ENCODE data around the gene HCRT. TPM values are rescaled to one million over a fixed set of nuclear protein-coding genes. Genes with fewer than 3 reads are reported as not detected.
"Not testable (repeated sequence)": the region's sequence is repeated elsewhere in the genome, so short reads cannot be mapped to it uniquely, and the experiment has no call there.

Gene HCRT
- total RNA-seq, 2 donors from 2014 or later, result not detected

GRCh38 chr17:42192189-42193126 is 7.2 kb upstream of the HCRT start:
- ATAC-seq (no peak), DNase-seq (no peak)
- Mint-ChIP-seq H3K27ac (no peak overlapping the region), H3K4me3 (peak overlapping the region; percentile 69), H3K27me3 (no peaks in the 10 kb centered on the region), H3K36me3 (ENCODE audit: low read depth) (no peaks in the 10 kb centered on the region), H3K4me1 (peaks cover 22% of the 10 kb centered on the region)
- no peaks in the 10 kb centered on the region for H3K9me3 ChIP-seq (ENCODE audit: control insufficient read depth, low read length, poor library complexity, severe bottlenecking)

DNA sequence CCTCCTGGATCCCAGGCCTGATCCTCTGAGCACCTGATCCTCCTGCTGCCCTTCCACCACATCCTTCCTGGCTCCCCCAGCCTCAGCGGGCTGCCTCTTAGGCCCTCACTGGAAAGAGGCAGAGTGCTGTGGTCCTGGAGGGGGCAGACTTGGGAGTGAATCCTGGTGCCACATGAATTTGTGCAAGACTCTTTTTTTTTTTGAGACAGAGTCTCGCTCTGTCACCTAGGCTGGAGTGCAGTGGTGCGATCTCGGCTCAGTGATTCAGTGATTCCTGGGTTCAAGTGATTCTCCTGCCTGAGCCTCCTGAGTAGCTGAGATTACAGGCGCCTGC is 6.0 kb upstream of the HCRT start:
- Mint-ChIP-seq H3K36me3 (ENCODE audit: low read depth) (no peaks in the 10 kb centered on the region), H3K4me3 (no peak overlapping the region)
- ATAC-seq, result no peak

GRCh38 chr17:42190491-42191274 is 5.4 kb upstream of the HCRT start:
- H3K36me3 Mint-ChIP-seq (ENCODE audit: low read depth), result no peaks in the 10 kb centered on the region
- no peak overlapping the region for H3K27ac Mint-ChIP-seq
- H3K4me1 Mint-ChIP-seq, result peaks cover 20% of the 10 kb centered on the region
- ATAC-seq, result no peak
- no peak for DNase-seq
- H3K27me3 Mint-ChIP-seq, result no peaks in the 10 kb centered on the region
- H3K9me3 ChIP-seq (ENCODE audit: control insufficient read depth, low read length, poor library complexity, severe bottlenecking), result no peaks in the 10 kb centered on the region
- H3K4me3 Mint-ChIP-seq, result no peak overlapping the region

More for the DNA sequence above, 6.0 kb upstream of the HCRT start:
- no peak for DNase-seq
- H3K27me3 Mint-ChIP-seq, result no peaks in the 10 kb centered on the region
- H3K4me1 Mint-ChIP-seq, result peaks cover 20% of the 10 kb centered on the region
- H3K27ac Mint-ChIP-seq, result no peak overlapping the region
- H3K9me3 ChIP-seq (ENCODE audit: control insufficient read depth, low read length, poor library complexity, severe bottlenecking), result no peaks in the 10 kb centered on the region

- no peak for DNase-seq
- Mint-ChIP-seq H3K4me1 (peaks cover 27% of the 10 kb centered on the region), H3K4me3 (no peak overlapping the region), H3K27ac (no peak overlapping the region), H3K36me3 (ENCODE audit: low read depth) (no peaks in the 10 kb centered on the region), H3K27me3 (no peaks in the 10 kb centered on the region)
- ATAC-seq, result no peak
- H3K9me3 ChIP-seq (ENCODE audit: control insufficient read depth, low read length, poor library complexity, severe bottlenecking), result no peaks in the 10 kb centered on the region
Measured at GRCh38 chr17:42189651-42189965, 4.4 kb upstream of the HCRT start.

- no peaks in the 10 kb centered on the region for H3K27me3 Mint-ChIP-seq
- ATAC-seq (no peak), DNase-seq (no peak)
- no peaks in the 10 kb centered on the region for H3K36me3 Mint-ChIP-seq (ENCODE audit: low read depth)
- no peak overlapping the region for H3K27ac Mint-ChIP-seq
- H3K4me3 Mint-ChIP-seq, result no peak overlapping the region
- no peaks in the 10 kb centered on the region for H3K9me3 ChIP-seq (ENCODE audit: control insufficient read depth, low read length, poor library complexity, severe bottlenecking)
- H3K4me1 Mint-ChIP-seq, result peaks cover 25% of the 10 kb centered on the region
Measured at GRCh38 chr17:42188749-42189650, 3.7 kb upstream of the HCRT start.

- Mint-ChIP-seq H3K4me1 (peaks cover 23% of the 10 kb centered on the region), H3K27me3 (no peaks in the 10 kb centered on the region), H3K36me3 (ENCODE audit: low read depth) (peaks cover 3% of the 10 kb centered on the region), H3K27ac (no peak overlapping the region), H3K4me3 (no peak overlapping the region)
- no peak for DNase-seq
- ATAC-seq, result no peak
- no peaks in the 10 kb centered on the region for H3K9me3 ChIP-seq (ENCODE audit: control insufficient read depth, low read length, poor library complexity, severe bottlenecking)
Measured at GRCh38 chr17:42187833-42188232, 2.6 kb upstream of the HCRT start.

DNA sequence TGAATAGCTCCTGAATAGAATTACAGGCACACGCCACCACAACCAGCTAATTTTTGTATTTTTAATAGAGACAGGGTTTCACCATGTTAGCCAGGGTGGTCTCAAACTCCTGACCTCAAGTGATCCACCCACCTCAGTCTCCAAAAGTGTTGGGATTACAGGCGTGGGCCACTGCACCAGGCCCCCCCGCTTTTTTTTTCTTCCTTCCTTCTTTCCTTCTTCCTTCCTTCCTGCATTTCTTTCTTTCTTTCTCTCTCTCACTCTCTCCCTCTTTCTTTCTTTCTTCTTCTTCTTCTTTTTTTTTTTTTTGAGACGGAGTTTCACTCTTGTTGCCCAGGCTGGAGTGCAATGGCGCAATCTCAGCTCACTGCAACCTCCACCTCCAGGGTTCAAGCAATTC is 939 bp upstream of the HCRT start:
- not testable (repeated sequence) for H3K4me3 Mint-ChIP-seq; H3K27me3 Mint-ChIP-seq; ATAC-seq; H3K27ac Mint-ChIP-seq; DNase-seq; H3K36me3 Mint-ChIP-seq (ENCODE audit: low read depth); H3K9me3 ChIP-seq (ENCODE audit: control insufficient read depth, low read length, poor library complexity, severe bottlenecking)
- peaks cover 28% of the 10 kb centered on the region for H3K4me1 Mint-ChIP-seq

GRCh38 chr17:42185621-42185930 is 324 bp upstream of the HCRT start:
- no peaks in the 10 kb centered on the region for H3K9me3 ChIP-seq (ENCODE audit: control insufficient read depth, low read length, poor library complexity, severe bottlenecking)
- no peaks in the 10 kb centered on the region for H3K27me3 Mint-ChIP-seq
- no peak overlapping the region for H3K27ac Mint-ChIP-seq
- DNase-seq (no peak), ATAC-seq (no peak)
- peaks cover 3% of the 10 kb centered on the region for H3K36me3 Mint-ChIP-seq (ENCODE audit: low read depth)
- peak overlapping the region; percentile 7 for H3K4me3 Mint-ChIP-seq
- peaks cover 28% of the 10 kb centered on the region for H3K4me1 Mint-ChIP-seq

DNA sequence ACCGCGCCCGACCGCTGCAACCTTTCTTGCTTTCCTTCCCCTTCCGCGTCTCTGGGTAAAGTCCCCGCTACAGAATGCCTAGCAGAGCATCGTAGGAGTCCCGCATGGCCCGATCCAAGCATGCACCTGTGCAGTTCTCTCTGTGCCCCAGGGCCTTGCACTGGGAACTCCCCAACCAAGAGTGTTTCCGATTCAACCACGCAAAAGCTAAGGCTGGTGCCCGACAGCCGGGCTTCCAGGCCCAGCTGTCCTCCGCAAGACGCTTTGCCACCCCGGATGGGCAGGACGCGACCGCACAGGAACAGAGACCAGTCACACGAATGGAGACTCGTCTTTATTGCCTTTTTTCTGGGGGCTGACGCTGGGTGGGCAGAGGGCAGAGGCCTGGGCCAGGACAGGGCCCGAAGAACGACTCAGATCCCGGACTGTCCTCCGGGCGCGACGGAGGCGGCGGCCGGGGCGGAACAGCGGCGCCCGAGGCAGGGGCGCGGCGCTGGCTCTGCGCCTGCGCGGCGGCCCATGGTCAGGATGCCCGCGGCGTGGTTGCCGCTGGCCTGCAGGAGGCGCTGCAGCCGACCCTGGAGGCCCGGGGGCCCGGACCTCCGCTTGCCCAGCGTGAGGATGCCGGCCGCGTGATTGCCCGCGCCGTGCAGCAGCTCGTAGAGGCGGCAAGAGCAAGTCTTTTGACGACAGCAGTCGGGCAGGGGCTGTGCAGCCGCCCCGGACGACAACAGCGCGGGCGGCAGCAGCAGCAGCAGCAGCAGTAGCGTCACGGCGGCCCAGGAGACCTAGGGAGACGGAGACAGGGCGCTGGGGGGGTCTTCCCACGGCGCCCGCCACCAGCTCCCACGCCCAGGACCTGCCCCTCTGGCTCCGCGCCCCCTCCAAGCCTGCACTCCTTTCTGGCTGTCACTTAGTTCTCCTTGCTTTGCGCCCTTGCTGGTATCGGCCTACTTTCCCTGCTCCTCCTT is 1.2 kb downstream of the HCRT start:
- H3K9me3 ChIP-seq (ENCODE audit: control insufficient read depth, low read length, poor library complexity, severe bottlenecking), result no peaks in the 10 kb centered on the region
- Mint-ChIP-seq H3K27me3 (no peaks in the 10 kb centered on the region), H3K4me1 (peaks cover 30% of the 10 kb centered on the region), H3K27ac (peak overlapping the region; percentile 95), H3K4me3 (peak overlapping the region; percentile 95), H3K36me3 (ENCODE audit: low read depth) (peaks cover 3% of the 10 kb centered on the region)
- DNase-seq, result peak; percentile 67 to 73 (median 72)
- peak; percentile 75 for ATAC-seq

- H3K27me3 Mint-ChIP-seq, result no peaks in the 10 kb centered on the region
- DNase-seq, result no peak
- peaks cover 3% of the 10 kb centered on the region for H3K36me3 Mint-ChIP-seq (ENCODE audit: low read depth)
- H3K4me1 Mint-ChIP-seq, result peaks cover 38% of the 10 kb centered on the region
- H3K4me3 Mint-ChIP-seq, result peak overlapping the region; percentile 95
- no peaks in the 10 kb centered on the region for H3K9me3 ChIP-seq (ENCODE audit: control insufficient read depth, low read length, poor library complexity, severe bottlenecking)
- ATAC-seq, result no peak
- peak overlapping the region; percentile 95 for H3K27ac Mint-ChIP-seq
Measured at GRCh38 chr17:42182927-42183734, 2.1 kb downstream of the HCRT start.

DNA sequence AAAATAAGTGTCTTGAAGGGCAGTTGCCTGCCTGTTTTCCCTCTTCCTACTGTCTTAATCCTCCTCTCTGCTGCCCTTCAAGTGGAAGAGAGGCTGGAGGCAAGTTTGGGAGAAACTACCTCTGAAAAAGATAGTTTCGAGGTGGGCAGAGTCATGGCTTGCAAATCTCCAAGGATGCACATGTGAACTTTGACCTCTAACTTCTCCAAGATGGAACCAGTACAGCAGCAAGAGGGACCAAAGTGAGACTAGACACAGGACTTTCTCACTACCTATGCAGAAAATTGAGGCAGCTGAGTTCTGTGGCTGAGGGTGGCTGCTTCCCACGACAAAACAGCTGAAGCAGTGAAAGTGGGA is 3.4 kb downstream of the HCRT start:
- H3K36me3 Mint-ChIP-seq (ENCODE audit: low read depth), result peaks cover 3% of the 10 kb centered on the region
- peaks cover 41% of the 10 kb centered on the region for H3K4me1 Mint-ChIP-seq
- no peaks in the 10 kb centered on the region for H3K9me3 ChIP-seq (ENCODE audit: control insufficient read depth, low read length, poor library complexity, severe bottlenecking)
- H3K4me3 Mint-ChIP-seq, result peak overlapping the region; percentile 75
- H3K27me3 Mint-ChIP-seq, result no peaks in the 10 kb centered on the region
- no peak overlapping the region for H3K27ac Mint-ChIP-seq
- DNase-seq (no peak), ATAC-seq (no peak)
